Fibroblast of villous mesenchyme (primary cell): ENCODE data around the gene MMP24OS. TPM values are rescaled to one million over a fixed set of nuclear protein-coding genes. Genes with fewer than 3 reads are reported as not detected.

ENCODE experiments used
- DNase-seq: peaks from one replicate; pipeline ENCODE4 v3.0.0-alpha.2; 2010; ENCODE audit warnings: low read depth
- H3K4me3 ChIP-seq: 2 replicates; pipeline ENCODE4 v1.5.1; 2011; ENCODE audit warnings: low read depth, mild to moderate bottlenecking, low read length
- total RNA-seq: library from RNA; depleted of rRNA; stranded (reverse); fragments of >200 nt; gene quantifications from 2 replicates; pipeline ENCODE4 v1.2.3, GENCODE V29; 2012
- TF ChIP-seq, protein P1 (sequence below): IDR thresholded peaks from 2 replicates; pipeline ENCODE4 v1.5.1; 2012; ENCODE audit warnings: low read depth, mild to moderate bottlenecking, low read length; ENCODE audit not compliant: insufficient read depth

MMP24OS gene
- total RNA-seq, 1 donor = 14.7 TPM

DNA sequence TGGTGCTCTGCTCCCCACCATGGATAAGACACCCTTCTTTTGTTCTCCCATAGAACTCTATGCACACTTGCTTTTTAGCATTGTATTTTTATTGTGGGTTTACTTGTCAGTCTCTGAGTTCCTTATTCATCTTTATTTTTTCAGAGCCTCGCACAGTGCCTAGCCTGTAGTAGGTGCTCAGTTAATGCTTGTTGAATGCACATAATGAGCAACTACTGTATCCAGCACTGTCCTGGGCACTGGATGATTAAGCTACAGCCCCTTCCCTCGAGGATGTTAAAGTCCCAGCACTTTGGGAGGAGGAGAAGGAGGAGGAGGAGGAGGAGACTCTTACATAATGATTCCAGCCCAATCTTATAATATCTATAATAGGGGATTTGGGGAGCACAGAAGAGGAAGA lies 34.6 kb downstream of the MMP24OS start:
- no peak overlapping the region for H3K4me3 ChIP-seq
- DNase-seq = no peak
- TF ChIP-seq, protein P1, sequence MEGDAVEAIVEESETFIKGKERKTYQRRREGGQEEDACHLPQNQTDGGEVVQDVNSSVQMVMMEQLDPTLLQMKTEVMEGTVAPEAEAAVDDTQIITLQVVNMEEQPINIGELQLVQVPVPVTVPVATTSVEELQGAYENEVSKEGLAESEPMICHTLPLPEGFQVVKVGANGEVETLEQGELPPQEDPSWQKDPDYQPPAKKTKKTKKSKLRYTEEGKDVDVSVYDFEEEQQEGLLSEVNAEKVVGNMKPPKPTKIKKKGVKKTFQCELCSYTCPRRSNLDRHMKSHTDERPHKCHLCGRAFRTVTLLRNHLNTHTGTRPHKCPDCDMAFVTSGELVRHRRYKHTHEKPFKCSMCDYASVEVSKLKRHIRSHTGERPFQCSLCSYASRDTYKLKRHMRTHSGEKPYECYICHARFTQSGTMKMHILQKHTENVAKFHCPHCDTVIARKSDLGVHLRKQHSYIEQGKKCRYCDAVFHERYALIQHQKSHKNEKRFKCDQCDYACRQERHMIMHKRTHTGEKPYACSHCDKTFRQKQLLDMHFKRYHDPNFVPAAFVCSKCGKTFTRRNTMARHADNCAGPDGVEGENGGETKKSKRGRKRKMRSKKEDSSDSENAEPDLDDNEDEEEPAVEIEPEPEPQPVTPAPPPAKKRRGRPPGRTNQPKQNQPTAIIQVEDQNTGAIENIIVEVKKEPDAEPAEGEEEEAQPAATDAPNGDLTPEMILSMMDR = no peak

DNA sequence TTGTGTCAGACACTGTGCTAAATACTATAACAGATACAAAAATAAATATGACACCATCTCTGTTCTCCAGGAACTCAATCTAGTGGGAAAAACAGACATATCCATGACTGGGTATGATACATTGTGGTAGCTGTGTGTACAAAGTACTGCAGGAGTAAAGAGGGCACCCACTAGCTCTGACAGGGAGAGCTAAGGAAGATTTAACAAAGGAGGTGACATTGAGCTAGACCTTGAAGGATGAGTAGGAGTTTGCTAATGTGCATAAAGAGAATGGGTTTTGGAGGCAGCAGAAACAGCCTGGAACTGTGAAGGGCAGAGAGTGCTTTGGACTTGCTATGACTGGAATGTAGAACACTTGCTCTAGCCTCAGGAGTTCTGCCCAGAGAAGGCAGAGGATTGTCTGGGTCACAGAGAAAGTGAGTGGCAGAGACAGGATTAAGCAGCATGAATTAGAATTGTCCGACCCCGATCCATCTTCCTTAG lies 37.1 kb downstream of the MMP24OS start:
- no peak for DNase-seq
- TF ChIP-seq, protein P1 = no peak
- H3K4me3 ChIP-seq = no peak overlapping the region

DNA sequence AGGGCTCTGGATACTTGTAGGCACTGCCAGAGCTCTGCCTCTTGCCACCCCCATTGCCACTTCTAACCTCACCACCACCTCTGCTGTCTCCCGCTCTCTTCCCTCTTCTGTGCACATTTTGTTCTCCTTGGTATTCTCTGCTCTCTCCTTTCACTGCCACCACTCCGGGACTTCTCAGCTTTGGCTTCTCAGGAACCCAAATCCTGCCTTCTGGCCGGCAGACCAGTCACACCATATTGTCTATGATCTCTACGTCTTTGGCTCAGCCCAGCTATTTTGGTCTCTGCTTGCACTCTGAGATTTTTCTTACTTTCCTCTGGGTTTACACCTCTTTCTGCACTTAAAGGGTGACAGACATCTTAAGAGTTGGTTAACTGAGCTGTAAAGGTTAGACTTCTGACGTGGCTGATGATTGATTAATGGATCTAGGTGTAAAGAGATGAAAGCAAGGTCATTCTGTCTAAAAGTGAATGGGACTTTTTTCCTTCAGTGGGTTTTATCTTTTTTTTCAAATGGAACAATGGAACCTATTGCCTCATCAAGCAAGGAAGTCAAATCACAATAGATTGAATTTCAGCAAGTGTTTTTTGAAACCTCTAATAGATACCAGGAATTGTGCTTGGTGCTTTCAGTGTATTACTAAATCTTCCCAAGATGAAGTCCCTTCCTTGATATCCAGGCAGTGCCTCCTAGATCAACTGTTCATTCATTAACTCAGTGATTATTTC lies 37.7 kb downstream of the MMP24OS start:
- DNase-seq = no peak
- TF ChIP-seq, protein P1 = no peak
- no peak overlapping the region for H3K4me3 ChIP-seq

DNA sequence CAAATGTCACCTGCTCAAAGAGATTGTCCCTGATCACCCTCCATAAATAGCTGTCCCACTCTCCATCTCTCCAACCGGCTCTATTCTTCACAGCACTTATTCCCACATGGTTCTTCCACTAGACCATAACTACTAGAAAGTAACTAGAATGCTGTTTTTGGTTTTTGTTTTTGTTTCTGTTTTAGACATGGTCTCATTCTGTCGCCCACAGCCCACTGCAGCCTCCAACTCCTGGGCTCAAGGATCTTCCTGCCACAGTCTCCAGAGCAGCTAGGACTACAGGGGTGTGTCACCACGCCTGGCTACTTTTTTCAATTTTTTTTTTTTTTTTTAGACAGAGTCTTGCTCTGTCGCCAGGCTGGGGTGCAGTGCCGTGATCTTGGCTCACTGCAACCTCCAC lies 39.2 kb downstream of the MMP24OS start:
- H3K4me3 ChIP-seq = no peak overlapping the region
- TF ChIP-seq, protein P1 = no peak
- DNase-seq = no peak

DNA sequence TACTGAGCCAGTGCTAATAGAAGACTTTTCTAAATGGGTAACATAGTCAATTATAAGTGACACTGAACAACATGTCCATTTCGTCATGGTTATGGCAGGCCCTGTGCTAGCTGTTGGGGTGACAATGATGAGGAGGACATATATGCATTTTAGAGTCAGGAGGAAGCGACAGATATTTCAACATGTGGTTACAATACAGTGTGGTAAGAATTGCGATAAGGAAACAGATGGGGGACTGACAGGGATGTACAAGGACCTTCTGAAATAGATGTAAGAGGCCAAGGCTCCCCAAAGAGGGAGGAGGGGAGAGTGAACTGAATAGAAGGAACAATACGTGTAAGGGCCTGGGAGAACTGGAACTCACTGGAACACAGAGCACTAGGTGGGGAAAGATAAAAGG lies 39.8 kb downstream of the MMP24OS start:
- TF ChIP-seq, protein P1 = no peak
- no peak overlapping the region for H3K4me3 ChIP-seq
- no peak for DNase-seq

DNA sequence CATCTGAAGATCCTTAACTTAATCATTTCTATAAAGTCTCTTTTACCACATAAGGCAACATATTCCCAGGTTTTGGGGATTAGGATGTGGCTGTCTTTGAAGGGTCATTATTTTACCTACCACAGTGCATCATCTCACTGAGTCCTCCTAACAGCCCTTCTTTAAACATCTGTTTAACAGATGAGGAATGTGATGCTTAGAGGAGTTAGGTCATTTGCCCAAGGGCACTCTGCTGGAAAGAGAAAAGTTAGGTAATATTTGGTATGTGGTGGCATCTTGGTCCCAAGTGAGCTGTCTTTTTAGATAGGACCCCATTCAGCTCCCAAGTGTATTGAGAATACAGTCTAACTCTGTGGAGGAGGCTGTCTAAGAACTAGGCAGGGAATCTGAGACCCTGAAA lies 40.4 kb downstream of the MMP24OS start:
- DNase-seq = peak; percentile 10
- TF ChIP-seq, protein P1 = no peak
- no peak overlapping the region for H3K4me3 ChIP-seq

DNA sequence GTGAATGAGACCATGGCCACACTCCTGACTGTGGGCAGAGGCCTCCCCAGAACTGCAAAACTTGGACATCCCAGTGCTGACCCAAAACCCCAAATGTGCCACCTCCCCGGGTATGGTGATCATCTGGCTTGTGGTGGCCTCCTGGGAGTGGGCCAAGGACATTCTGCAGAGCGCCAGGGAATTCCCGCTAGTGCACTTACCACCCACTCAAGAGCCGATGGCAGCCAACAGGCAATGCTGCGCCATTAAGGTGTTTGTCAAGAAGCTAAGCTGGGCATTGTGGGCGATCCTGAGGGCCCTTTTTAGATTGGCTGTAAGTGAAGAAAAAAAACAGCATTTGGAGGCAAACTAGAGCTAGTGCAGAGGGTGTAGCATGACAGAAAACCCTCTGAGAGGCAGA lies 42.0 kb downstream of the MMP24OS start:
- TF ChIP-seq, protein P1 = no peak
- H3K4me3 ChIP-seq = no peak overlapping the region
- DNase-seq = no peak
